HG03565 (cell line): ENCODE results near the gene CKMT2.

Experiments used
- ATAC-seq: cut with Tn5 transposase; IDR thresholded peaks from one replicate; pipeline ENCODE4 v1.9.1; 2021; ENCODE audit warnings: mild to moderate bottlenecking, moderate library complexity; ENCODE audit not compliant: unreplicated experiment

The CKMT2 gene

DNA sequence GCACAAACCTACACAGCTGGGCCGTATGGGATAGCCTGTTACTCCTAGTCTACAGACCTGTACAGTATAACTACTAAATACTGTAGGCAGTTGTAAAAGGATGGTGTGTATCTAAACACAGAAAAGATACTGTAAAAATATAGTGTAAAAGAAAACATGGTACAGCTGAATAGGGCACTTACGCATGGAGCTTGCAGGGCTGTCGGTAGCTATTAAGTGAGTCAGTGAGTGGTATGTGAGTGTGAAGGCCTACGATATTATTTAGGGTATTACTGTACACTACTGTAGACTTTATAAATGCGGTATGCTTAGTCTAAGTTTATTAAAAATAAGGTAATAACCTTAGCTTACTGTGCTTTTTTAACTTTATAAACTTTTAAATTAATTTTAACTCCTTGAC, 69.5 kb downstream of the CKMT2 start:
- no peak for ATAC-seq

DNA sequence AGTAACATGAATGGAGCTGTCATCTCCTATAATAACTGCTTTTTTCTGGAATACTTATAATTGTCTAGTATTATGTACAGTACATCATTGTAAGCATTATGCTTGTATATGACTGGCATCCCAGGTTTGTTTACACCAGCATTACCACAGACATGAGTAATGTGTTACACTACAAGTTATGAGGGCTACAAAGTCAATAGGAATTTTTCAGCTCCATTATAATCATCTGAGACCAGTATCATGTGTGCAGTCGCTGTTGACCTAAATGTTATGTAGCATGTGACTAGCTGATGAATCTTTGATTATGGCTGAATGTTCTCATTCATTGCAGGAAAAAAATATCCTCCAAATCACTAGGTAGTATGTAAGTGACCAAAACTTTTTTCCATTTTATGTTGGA, 70.4 kb downstream of the CKMT2 start:
- ATAC-seq, result no peak

DNA sequence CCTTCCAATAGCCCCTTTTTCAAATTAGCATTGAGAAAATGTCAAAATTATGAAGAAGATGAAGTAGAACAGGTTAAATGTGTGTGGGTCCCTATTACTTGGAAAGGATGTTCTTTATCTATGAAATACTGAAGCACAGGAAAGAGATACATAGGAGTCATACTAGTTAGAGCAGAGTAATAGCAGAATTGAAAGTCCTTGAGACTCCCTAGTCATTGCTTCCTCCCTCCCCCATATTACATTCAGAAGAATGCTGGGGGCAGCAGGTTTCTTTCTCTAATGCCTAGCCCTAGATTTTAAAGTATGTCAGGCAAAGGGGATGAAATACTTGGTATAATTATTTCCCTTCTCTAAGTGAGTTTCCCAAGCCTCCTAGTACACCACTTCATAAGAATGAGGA, 72.7 kb downstream of the CKMT2 start:
- no peak for ATAC-seq

DNA sequence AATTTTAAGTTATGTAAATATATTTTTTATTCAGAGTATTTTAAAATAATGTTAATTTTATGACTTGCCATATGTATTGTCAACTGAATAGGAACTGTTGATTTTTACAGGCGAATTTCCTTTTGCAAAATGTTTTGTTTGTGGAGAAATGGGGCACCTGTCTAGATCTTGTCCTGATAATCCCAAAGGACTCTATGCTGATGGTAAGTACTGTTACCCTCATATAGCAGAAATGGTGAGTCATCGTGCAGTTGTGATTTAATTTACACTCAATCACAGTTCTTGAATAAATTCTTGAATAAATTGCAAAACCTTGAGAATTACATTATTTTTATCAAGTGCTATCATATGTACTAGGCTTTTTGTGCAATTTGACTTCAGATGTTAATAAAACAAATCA, 75.7 kb downstream of the CKMT2 start:
- no peak for ATAC-seq

DNA sequence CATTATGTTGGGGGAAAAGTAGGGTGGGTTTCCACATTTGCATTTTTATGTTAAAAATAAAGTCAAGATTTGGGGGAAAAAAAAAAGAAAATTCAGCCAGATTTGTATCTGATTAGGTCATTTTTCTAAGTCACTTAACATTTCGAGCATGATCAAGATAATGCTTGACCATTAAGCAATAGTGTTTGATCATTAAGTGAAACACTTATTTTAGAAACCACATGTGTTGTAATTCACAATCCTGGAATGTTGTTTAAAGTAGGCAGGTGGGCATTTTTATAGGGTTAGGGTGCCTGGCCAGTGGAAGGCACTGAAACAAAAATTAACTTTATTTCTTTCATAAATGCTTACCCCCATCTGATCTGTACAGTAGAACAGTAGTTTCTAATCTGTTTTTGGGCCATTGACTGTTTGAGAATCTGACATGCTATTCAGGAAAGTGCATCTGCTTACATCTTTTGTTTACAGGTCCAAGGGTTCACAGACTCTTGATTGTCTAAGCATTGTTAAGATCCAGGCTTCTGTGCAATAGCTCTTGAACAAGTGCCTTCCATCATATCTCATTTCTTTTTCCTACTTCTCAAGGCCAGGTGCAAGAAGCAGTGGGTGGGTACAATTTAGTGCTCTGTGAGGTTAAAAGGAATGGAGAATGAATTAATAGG, 77.4 kb downstream of the CKMT2 start:
- no peak for ATAC-seq

DNA sequence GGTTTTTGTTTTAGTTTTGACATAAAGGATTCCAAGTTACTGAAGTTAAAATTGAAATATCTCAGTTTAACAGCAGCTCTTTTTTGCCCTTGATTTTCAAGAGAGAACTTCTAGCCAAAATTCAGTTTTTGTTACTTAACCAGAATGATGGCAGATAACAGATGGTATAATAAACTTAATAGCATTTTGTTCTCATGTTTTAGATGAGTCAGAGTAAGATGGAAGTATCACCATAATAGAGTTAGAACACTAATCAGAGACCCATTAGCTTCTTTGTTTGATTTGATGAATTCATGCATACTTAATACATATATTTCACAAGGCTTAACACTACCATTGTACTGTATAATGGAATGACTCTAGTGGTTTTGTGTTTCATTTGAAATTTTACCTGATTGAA, 80.2 kb downstream of the CKMT2 start:
- ATAC-seq, result no peak

DNA sequence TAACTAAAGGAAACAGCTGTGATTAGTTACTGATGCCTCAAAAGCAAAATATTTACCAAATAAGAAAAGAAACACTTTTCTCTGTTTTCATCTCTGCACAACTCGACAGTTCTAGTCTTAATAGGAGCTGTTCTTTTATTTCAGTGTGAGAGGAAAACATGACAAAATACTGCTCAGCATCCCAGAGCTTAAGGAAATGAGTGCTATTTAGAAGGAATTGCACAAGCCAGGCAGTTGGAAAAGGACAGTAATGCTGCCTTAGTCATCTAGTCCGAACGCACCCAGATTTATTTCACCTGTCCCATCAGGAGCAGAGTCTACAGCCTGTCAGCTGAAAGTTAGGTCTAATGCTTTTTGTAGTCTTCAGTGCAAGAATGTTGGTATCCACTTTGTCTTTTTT, 80.6 kb downstream of the CKMT2 start:
- ATAC-seq, result no peak

DNA sequence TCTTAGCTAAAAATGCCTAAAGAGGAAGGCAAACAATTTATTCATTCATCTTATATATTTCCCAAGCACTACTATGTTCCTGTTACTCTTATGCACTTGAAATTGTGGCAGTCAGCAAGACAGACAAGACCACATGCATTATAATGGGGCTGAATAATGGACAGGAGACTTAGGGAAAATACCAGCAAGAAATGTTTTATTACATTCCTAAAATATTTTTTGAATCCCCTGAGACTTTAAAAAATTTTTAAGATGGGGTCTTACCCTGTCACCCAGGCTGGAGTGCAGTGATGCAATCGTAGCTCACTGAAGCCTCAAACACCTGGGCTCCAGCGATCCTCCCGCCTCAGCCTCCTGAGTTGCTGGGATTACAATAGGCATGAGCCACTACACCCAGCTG, 81.5 kb downstream of the CKMT2 start:
- ATAC-seq, result no peak

DNA sequence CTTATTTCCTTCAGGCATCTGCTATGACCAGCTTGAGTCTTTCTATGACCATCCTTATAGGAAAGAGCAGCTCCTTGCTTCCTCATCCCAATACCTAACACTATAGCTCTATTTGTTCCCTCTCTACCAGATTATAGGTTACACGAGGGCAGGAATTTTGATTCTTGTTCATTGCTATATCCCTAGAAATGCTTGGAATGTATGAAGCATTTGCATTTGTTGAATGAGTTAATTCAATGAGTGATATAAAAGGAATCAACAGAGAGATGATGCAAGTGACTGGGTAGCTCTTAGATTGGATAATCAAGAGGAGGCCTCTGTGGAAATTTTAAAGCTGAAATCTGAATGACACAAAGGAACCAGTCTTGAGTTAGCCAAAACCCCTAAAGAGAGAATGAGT, 82.2 kb downstream of the CKMT2 start:
- ATAC-seq, result no peak

DNA sequence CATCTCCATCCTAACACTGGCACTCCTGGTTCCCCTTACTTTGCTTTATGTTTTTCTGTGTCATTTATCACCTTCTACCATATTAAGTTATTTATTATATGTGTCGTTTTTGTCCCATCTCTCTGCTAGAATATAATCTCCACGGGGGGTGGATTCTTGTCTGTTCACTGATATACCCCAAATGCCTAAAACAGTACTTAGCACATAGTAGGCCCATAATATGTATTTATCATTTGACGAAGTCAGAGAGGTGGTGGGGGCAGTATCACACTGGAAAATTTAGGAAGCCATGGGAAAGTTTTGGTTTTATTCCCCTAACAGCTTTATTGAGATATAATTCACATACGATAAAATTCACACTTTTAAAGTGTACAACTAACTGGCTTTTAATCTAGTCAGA, 82.7 kb downstream of the CKMT2 start:
- no peak for ATAC-seq
